Stimulated activated CD8-positive, alpha-beta memory T cell treated with anti-CD3 and anti-CD28 coated beads, Interleukin-7, amount 100 ng/mL, for 1 hour (primary cell): Measurements from ENCODE around the gene INPP1.
"Not testable (repeated sequence)": the region's sequence is repeated elsewhere in the genome, so short reads cannot be mapped to it uniquely, and the experiment has no call there.

Experiments used
- DNase-seq, 2 donors: peaks; one replicate each; pipeline ENCODE4 v3.0.0-alpha.2; 2020; ENCODE audit warnings: low read depth in 2 of 2

INPP1 gene

DNA sequence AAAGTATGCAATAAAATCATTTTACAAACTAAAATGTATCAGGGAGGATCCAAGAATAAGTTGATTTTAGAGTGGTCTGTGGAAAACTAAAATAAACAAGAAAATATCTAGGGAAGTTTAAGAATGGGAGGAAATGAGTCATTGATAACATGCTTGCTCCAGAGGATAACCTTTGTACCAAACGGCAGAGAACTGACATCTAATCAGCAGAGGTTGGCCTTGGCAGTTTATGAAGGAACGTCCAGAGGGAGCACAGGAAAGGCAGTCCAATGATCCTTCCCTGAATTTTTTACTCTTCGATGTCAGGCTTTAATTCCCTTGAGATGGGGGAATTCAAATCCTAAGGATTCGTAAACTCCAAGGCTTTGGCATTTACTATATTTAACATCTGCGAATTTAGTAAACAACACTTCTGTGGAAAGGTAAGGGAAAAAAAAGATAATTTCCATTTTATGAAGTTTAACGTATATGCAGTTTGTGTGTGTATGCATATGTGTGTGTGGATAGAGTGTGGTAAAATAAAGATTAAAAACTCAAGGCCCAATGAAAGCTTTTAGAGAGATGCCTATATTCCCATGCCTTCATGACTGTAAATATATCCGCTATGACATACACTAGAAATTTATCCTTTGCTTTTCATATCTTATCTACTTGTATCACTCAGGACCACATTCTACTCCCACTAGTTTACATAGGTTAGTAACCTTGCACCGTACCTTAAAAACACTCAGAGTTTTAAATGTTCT lies 8.7 kb upstream of the INPP1 start:
- DNase-seq = no peak

GRCh38 chr2:190335225-190335559 lies 8.2 kb upstream of the INPP1 start:
- DNase-seq = no peak

GRCh38 chr2:190335584-190335983 lies 7.8 kb upstream of the INPP1 start:
- DNase-seq = not testable (repeated sequence)

GRCh38 chr2:190336420-190336819 lies 7.0 kb upstream of the INPP1 start:
- no peak for DNase-seq

DNA sequence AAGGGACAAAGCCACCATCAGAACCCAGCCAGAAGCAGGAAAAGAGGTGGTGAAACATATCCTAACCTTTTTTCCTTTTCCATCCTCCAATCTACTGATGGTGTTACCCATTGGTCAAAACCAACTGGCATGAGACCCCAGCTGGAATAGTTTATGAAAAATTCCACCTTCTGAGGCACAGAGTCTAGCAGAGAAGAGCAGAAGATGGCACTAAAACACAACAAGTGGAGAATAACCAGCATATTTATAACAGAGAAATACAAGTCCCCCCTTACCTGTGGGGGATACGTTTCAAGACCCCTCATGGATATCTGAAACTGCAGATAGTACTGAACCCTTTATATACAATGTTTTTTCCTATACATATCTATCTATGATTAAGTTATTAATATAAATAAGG lies 4.9 kb upstream of the INPP1 start:
- no peak for DNase-seq

- no peak for DNase-seq
These were observed 4.0 kb upstream of the INPP1 start for GRCh38 chr2:190339394-190339793.

- DNase-seq = no peak
These were observed 3.0 kb upstream of the INPP1 start for GRCh38 chr2:190340369-190340768.

DNA sequence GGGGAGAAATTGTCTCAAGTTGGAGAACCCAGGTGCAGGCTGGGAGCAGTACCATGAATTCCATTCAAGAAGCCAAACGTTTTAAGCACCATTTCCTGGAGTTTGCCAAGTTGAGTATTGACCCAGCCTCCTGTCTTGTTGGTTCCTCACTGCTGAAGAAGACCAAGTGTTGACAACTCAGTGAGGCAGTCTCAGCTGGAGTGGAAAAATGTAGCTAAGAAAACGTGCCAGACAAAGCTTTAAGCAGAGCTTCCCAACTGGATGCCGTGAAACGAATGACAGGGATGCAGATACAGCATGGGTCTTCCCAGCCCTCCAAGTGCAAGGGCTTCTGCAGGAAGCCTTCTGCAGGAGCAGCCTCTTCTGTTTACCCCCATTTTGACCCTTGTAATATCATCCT lies 778 bp upstream of the INPP1 start:
- no peak for DNase-seq

GRCh38 chr2:190343089-190343535 lies 277 bp upstream of the INPP1 start:
- no peak for DNase-seq

GRCh38 chr2:190344276-190344827 lies 963 bp downstream of the INPP1 start:
- no peak for DNase-seq

DNA sequence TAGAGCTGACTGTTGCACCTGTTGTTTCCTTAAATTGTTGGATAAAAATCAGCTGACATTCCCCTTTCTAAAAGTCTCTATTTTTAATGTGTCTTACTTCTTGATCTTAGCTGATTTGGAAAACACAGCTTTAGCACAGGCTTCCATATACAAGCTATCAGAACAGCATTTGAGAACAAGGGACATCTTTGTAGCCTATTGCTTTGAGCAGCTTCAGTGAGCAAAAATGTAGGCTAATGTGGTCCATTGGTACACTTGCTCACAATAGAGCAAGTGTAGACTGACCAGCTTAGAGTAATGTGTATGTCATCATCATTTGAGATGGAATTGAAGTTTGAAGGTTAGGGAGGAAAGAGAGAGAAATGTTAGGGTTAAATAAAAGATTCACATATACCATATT lies 7.0 kb downstream of the INPP1 start:
- no peak for DNase-seq

DNA sequence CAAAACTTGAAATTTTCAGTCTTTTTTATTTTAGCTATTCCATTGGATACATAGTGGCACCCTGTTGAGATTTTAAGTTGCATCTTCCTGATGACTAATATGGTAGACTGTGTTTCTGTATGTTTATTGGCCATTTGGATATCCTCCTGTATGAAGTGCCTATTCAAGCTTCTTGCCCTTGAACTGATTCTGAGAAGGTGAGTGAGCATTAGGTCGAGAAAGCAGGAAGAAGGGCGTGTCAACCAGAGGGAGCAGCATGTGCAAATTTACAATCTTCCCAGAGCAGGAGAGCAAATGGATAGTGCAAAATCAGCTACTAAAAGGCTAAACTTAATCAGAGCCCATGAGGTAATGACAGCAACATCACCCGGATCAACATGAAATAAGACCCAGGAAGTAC lies 8.6 kb downstream of the INPP1 start:
- no peak for DNase-seq

- DNase-seq = no peak
These were observed 9.5 kb downstream of the INPP1 start for GRCh38 chr2:190352668-190353536.

GRCh38 chr2:190353537-190353899 lies 10.1 kb downstream of the INPP1 start:
- no peak for DNase-seq

- no peak for DNase-seq
These were observed 10.8 kb downstream of the INPP1 start for GRCh38 chr2:190354003-190354690.

DNA sequence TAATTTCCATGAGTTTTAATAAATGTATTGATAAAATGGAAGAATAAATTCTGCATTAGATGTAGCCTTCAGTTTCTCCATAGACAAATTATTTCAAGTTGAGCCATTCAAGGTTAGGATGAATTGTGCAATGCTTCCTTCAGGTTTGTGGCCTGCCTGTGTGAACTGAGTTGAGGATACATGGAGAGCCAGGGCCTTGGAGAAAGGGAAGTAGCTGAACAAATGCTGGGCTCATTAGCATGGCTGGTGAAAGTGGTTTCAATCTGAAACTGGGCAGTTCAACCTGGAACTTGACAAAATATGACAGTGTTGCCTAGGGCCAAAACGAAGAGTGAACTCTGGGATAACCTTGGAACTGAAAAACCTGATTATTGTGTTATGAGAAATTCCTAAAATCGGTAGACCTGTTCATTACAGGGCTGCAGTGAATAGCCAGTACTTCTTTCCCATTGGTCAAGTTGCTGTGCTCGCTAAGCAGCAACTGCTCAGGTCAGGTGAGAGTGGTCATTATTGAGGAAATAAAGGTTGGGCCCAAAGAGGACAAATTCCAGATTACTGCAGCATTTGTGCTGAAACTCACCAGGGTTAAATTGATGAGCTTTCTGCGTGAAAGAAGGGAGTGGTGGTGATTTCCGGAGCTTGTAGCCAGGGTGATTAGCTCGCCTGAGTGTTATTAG lies 12.7 kb downstream of the INPP1 start:
- DNase-seq = no peak

DNA sequence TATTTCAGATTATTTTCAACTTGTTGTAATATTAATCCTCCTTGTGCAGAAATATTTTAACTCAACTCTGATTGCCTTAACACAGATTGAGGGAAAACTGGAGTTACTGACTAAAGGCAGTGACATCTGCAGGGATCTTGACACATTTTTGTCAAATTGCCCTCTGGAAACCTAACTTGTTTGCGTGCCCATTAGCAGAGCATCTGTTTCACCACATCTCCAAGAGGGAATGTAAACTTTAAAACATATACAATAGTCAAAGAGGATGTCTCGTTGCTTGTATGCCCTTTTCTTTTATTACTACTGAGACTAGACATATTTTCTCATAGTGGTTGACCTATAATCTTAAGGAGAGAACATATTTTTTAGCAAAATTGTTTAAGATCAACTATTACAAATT lies 14.2 kb downstream of the INPP1 start:
- DNase-seq = no peak

DNA sequence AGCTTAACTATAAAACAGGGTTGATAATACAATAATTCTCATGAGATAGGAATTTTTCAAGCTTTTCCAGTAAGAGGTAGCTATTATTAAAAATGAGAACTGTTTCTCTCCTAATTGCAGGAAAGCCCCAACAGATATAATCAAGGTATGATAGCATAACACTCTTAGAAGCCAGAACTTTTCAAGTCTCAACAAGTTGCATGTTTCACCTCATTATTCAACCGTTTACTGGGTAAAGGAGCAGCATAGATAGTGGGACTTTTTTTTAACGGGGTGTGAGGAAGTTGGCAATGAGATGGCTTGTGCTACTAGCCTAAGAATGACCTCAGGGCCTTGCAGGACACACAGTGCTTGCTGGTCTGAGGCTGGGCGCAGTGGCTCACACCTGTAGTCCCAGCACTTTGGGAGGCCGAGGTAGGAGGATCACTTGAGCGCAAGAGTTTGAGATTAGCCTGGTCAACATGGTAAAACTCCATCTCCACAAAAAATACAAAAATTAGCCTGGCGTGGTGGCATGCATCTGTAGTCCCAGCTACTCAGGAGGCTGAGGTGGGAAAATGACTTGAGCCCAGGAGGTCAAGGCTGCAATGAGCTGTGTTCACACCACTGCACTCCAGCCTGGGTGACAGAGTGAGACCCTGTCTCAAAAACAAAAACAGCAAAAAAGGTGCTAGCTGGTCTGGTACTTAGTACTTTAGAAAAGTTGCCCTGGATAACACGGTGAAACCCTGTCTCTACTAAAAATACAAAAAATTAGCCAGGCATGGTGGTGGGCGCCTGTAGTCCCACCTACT lies 15.5 kb downstream of the INPP1 start:
- DNase-seq = not testable (repeated sequence)

GRCh38 chr2:190360561-190360960 lies 17.2 kb downstream of the INPP1 start:
- no peak for DNase-seq

- no peak for DNase-seq
These were observed 17.6 kb downstream of the INPP1 start for GRCh38 chr2:190360965-190361364.

DNA sequence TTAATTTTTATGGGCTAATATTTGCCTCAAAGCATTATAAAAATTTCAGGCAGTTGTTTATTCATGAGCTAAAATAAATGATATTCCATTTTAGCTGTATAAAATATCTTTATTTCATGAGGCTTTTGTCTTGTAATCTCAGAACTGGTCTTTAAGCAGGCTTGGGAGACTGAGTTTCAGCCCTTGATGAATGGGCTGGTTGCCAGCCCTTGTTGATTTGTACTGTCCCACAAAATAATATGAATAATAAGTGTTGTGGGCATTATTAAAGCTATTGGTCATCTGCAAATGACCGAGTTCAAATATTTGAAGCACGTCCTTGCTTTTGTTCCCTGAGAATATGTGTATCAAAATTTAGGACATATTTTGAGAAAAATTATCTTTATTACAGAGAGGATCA lies 18.2 kb downstream of the INPP1 start:
- DNase-seq = no peak
